Adrenal gland (tissue), 12 donors: ENCODE measurements around the gene AMZ2. TPM values are rescaled to one million over a fixed set of nuclear protein-coding genes. Genes with fewer than 3 reads are reported as not detected.

Source experiments
- DNase-seq, 7 donors: peaks; one replicate each; pipeline ENCODE4 v3.0.0-alpha.2; 2019 to 2020
- H3K27ac ChIP-seq, 5 donors: fragments of 200-600 bp; sonication (generic) in 4 of 5; 1 replicate in 3 of 5; 2 replicates in 2 of 5; pipeline versions ENCODE4 v1.5.1 to v1.8.0; 2016 to 2020; ENCODE audit warnings: mild to moderate bottlenecking in 1 of 5
- H3K27me3 ChIP-seq: fragments of 200-600 bp; 2 replicates; pipeline ENCODE4 v1.8.0; 2021
- H3K36me3 ChIP-seq, 2 donors: fragments of 200-600 bp; replicated peaks in 1 of 2; 1 replicate in 1 of 2; 2 replicates in 1 of 2; pipeline versions ENCODE4 v1.5.1 to v1.8.0; 2018 to 2022
- H3K4me1 ChIP-seq, 2 donors: fragments of 200-600 bp; replicated peaks in 1 of 2; 1 replicate in 1 of 2; 2 replicates in 1 of 2; pipeline versions ENCODE4 v1.5.1 to v1.8.0; 2018 to 2021
- H3K4me3 ChIP-seq, 4 donors: fragments of 200-600 bp; sonication (generic) in 3 of 4; one replicate each; pipeline ENCODE4 v1.5.1; 2016 to 2018
- H3K9me3 ChIP-seq, 3 donors: fragments of 200-600 bp; sonication (generic) in 1 of 3; replicated peaks in 1 of 3; 1 replicate in 2 of 3; 2 replicates in 1 of 3; pipeline versions ENCODE4 v1.5.1 to v1.8.0; 2016 to 2021
- POLR2A ChIP-seq, 2 donors: fragments of 450-650 bp; IDR thresholded peaks; one replicate each; pipeline ENCODE4 v1.6.1; 2017; ENCODE audit warnings: antibody characterized with exemption in 2 of 2, mild to moderate bottlenecking in 2 of 2, moderate library complexity in 1 of 2
- WGBS, 4 donors: extraction: QIAGEN DNeasy Blood & Tissue Kit in 2 of 4; methylation state at CpG; one replicate each; pipeline versions ENCODE4 v1.1.5 to v1.1.7; 2013 to 2017; 5-methylcytosine and 5-hydroxymethylcytosine counted together
- intact Hi-C, 2 donors: fragments of 100-400 bp; cut with DNase I; formaldehyde crosslinking; loops; one replicate each; pipeline versions ENCODE4 v1.14.1 to v1.15.0; 2022 to 2023
- polyA plus RNA-seq, 3 donors: library from polyadenylated mRNA; stranded (reverse); fragments of 200-250 nt in 2 of 3; fragments of 350-450 nt in 1 of 3; fragmentation: Illumina TruSeq in 1 of 3; extraction: RNeasy Lipid Tissue Mini Kit (QIAGEN cat#74804) in 1 of 3; gene quantifications; one replicate each; pipeline ENCODE4 v1.2.3, GENCODE V29; 2013 to 2014
- total RNA-seq, 9 donors: library from RNA; depleted of rRNA in 4 of 9; stranded (reverse); fragments of >200 nt in 4 of 9; fragments of 120-200 nt in 1 of 9; fragmentation: NEBNext Ultra II Directional in 1 of 9; extraction: Animal tissue kit (Norgen Biotek cat#: 25700) in 1 of 9; gene quantifications; one replicate each; pipeline versions ENCODE4 v1.1.0 to v1.2.4, GENCODE V29; 2013 to 2023
- TF ChIP-seq, protein P1 (sequence below), 6 experiments: fragments of 450-650 bp in 4 of 6; fragments of 200-600 bp in 2 of 6; sonication (generic) in 1 of 6; IDR thresholded peaks; 1 replicate in 5 of 6; 2 replicates in 1 of 6; pipeline versions ENCODE4 v1.5.1 to v1.8.0; 2016 to 2021; ENCODE audit warnings: antibody characterized with exemption in 6 of 6, mild to moderate bottlenecking in 2 of 6, moderate library complexity in 1 of 6
- donor health status: healthy with polysubstance abuse.
- donor health status: Bipolar disorder and iron deficiency.
- donor health status: DM: yes; HTN: yes; CAD: no.
- donor health status: DM: no; HTN: no; CAD: no.
- donor health status: DM: no; HTN: no; CAD: no.
- donor health status: DM: yes; HTN: yes; CAD: no.

The AMZ2 gene
- total and polyA plus RNA-seq, 12 donors, result 55.5 to 135 (median 83.1) TPM

DNA sequence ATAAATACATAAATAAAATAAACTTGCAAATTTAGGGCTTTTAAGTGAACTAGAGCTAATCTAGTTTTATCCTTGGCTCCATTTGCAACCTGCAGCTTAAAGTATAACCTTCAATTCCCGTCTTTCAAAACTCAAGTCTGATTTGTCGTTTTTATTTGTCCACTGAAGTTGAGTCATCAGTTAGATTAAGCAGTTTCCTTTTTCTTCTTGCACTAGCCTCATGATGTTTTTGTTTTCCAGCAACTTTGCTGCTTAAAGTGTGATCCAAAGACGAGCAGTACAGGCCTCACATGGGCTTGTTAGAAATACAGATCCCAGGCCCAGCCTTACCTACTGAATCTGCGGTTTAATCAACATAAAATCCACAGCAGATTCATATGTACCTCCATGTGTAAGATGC, 57.3 kb downstream of the AMZ2 start:
- intact Hi-C loops, result no loop called here
- TF ChIP-seq, protein P1, sequence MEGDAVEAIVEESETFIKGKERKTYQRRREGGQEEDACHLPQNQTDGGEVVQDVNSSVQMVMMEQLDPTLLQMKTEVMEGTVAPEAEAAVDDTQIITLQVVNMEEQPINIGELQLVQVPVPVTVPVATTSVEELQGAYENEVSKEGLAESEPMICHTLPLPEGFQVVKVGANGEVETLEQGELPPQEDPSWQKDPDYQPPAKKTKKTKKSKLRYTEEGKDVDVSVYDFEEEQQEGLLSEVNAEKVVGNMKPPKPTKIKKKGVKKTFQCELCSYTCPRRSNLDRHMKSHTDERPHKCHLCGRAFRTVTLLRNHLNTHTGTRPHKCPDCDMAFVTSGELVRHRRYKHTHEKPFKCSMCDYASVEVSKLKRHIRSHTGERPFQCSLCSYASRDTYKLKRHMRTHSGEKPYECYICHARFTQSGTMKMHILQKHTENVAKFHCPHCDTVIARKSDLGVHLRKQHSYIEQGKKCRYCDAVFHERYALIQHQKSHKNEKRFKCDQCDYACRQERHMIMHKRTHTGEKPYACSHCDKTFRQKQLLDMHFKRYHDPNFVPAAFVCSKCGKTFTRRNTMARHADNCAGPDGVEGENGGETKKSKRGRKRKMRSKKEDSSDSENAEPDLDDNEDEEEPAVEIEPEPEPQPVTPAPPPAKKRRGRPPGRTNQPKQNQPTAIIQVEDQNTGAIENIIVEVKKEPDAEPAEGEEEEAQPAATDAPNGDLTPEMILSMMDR (IDR thresholded peaks at IDR 0.05), result no peak
- TF ChIP-seq POLR2A (IDR thresholded peaks at IDR 0.05), result no peak
- no peak for DNase-seq
- H3K27ac ChIP-seq, result peak overlapping the region in 3 of 5 donors; percentile 17 to 70 (median 48)
- no peaks in the 10 kb centered on the region for H3K36me3 ChIP-seq
- H3K9me3 ChIP-seq, result no peaks in the 10 kb centered on the region
- H3K4me3 ChIP-seq, result no peak overlapping the region
- WGBS, 4 donors, result 45 to 63% (median 50%) methylated on average over 4 of the region's 4 CpGs
- H3K4me1 ChIP-seq, result peaks cover 7% of the 10 kb centered on the region in 2 donors
- H3K27me3 ChIP-seq, result no peaks in the 10 kb centered on the region

Other genes with a start within 250 kb of the AMZ2 start
- gene KPNA2, start 212.3 kb upstream of the AMZ2 start, total RNA-seq, result 10 to 100 TPM; 12.2 to 59.3 (median 23.3) TPM
- 10 to 100 TPM in 1 of 3 donors, 1 to 10 TPM in 2; 5.1 to 38.7 (median 8.5) TPM for gene KPNA2, start 212.3 kb upstream of the AMZ2 start, polyA plus RNA-seq
- gene SLC16A6, start 43.1 kb downstream of the AMZ2 start, total RNA-seq, result 10 to 100 TPM in 1 of 9 donors, 1 to 10 TPM in 7, under 1 TPM in 1; 0.84 to 83.0 (median 2.6) TPM
- 10 to 100 TPM in 1 of 3 donors, 1 to 10 TPM in 1, under 1 TPM in 1; 0.47 to 59.7 (median 1.1) TPM for gene SLC16A6, start 43.1 kb downstream of the AMZ2 start, polyA plus RNA-seq
- gene ARSG, start 43.5 kb downstream of the AMZ2 start, total RNA-seq, result 10 to 100 TPM in 5 of 9 donors, 1 to 10 TPM in 4; 7.3 to 49.6 (median 16.0) TPM
- 10 to 100 TPM in 1 of 3 donors, 1 to 10 TPM in 2; 2.1 to 22.9 (median 3.1) TPM for gene ARSG, start 43.5 kb downstream of the AMZ2 start, polyA plus RNA-seq
- gene WIPI1, start 209.5 kb downstream of the AMZ2 start, total RNA-seq, result 100 to 1,000 TPM in 1 of 9 donors, 10 to 100 TPM in 8; 26.4 to 148 (median 49.6) TPM
- 10 to 100 TPM; 19.3 to 38.2 (median 23.5) TPM for gene WIPI1, start 209.5 kb downstream of the AMZ2 start, polyA plus RNA-seq